CD4-positive, alpha-beta T cell (primary cell): Measurements from ENCODE around the gene INPP4B. TPM values are rescaled to one million over a fixed set of nuclear protein-coding genes. Genes with fewer than 3 reads are reported as not detected.
"Not testable (repeated sequence)": the region's sequence is repeated elsewhere in the genome, so short reads cannot be mapped to it uniquely, and the experiment has no call there.

ENCODE experiments used
- ATAC-seq: fragments of 200-7000 bp; cut with Tn5 transposase; one replicate; pipeline ENCODE4 v1.10.0; 2022; ENCODE audit warnings: mild to moderate bottlenecking; ENCODE audit not compliant: poor library complexity
- CTCF ChIA-PET: fragments of 350-600 bp; sonication (Branson Sonifier 250); formaldehyde crosslinking; loops from one replicate; lab custom pipeline; 2021; ENCODE audit warnings: antibody characterized with exemption, inconsistent platforms; lab: Charles Lee
- POLR2A ChIA-PET: fragments of 350-600 bp; sonication (Branson Sonifier 250); formaldehyde crosslinking; loops from one replicate; lab custom pipeline; 2021; ENCODE audit warnings: antibody characterized with exemption, inconsistent platforms; lab: Charles Lee
- DNase-seq, 14 experiments: peaks; one replicate each; pipeline ENCODE4 v3.0.0-alpha.2; 2013 to 2020; ENCODE audit warnings: mixed read lengths in 2 of 14
- H3K27ac ChIP-seq, 2 donors: one replicate each; pipeline versions ENCODE4 v1.5.1 to v1.7.0; 2013; ENCODE audit warnings: low read length in 2 of 2, low read depth in 1 of 2, mild to moderate bottlenecking in 1 of 2
- H3K27me3 ChIP-seq, 2 experiments: 1 replicate in 1 of 2; 2 replicates in 1 of 2; pipeline versions ENCODE4 v1.6.1 to v1.7.0; 2013; ENCODE audit warnings: low read length in 2 of 2, control low read depth in 1 of 2, mild to moderate bottlenecking in 1 of 2, moderate library complexity in 1 of 2; ENCODE audit not compliant: insufficient read depth in 2 of 2, control insufficient read depth in 1 of 2
- H3K36me3 ChIP-seq: one replicate; pipeline ENCODE4 v1.6.1; 2013; ENCODE audit warnings: low read length, control low read depth; ENCODE audit not compliant: insufficient read depth
- H3K4me1 ChIP-seq: one replicate; pipeline ENCODE4 v1.6.1; 2013; ENCODE audit warnings: low read length, control low read depth; ENCODE audit not compliant: insufficient read depth
- H3K4me3 ChIP-seq: one replicate; pipeline ENCODE4 v1.5.1; 2013; ENCODE audit warnings: mild to moderate bottlenecking, low read length, moderate library complexity
- H3K9me3 ChIP-seq, 2 experiments: 1 replicate in 1 of 2; 2 replicates in 1 of 2; pipeline versions ENCODE4 v1.6.1 to v1.7.0; 2013; ENCODE audit warnings: low read length in 2 of 2, mild to moderate bottlenecking in 2 of 2, control low read depth in 1 of 2, moderate library complexity in 1 of 2; ENCODE audit not compliant: control insufficient read depth in 1 of 2, insufficient read depth in 1 of 2
- H3K27ac Mint-ChIP-seq: one replicate; pipeline ENCODE4 v1.8.0; 2020; ENCODE audit warnings: mixed read lengths
- H3K27me3 Mint-ChIP-seq: one replicate; pipeline ENCODE4 v1.8.0; 2021; ENCODE audit warnings: mixed read lengths
- H3K36me3 Mint-ChIP-seq: one replicate; pipeline ENCODE4 v1.8.0; 2021; ENCODE audit warnings: low read depth, mixed read lengths
- H3K4me1 Mint-ChIP-seq: one replicate; pipeline ENCODE4 v1.8.0; 2021; ENCODE audit warnings: low read depth, mixed read lengths
- H3K4me3 Mint-ChIP-seq: one replicate; pipeline ENCODE4 v1.8.0; 2020; ENCODE audit warnings: mild to moderate bottlenecking, mixed read lengths
- H3K9me3 Mint-ChIP-seq: one replicate; pipeline ENCODE4 v1.8.0; 2020; ENCODE audit warnings: mixed read lengths
- intact Hi-C, 2 experiments: fragments of 100-400 bp; cut with DNase I in 1 of 2; cut with micrococcal nuclease in 1 of 2; formaldehyde crosslinking; loops; one replicate each; pipeline versions ENCODE4 v1.15.1 to v1.9.0; 2023 to 2025; cut with DNase I, micrococcal nuclease
- total RNA-seq, 174 experiments: library from RNA in 2 of 174; stranded (reverse) in 2 of 174; gene quantifications; one replicate each; pipeline ENCODE4 v1.2.3 and lab custom pipeline; 2021 to 2026
- TF ChIP-seq, protein P1 (sequence below): fragments of 200-600 bp; IDR thresholded peaks from one replicate; pipeline ENCODE4 v1.8.0; 2022; ENCODE audit warnings: antibody characterized with exemption, mild to moderate bottlenecking

The INPP4B gene
- total RNA-seq, 2 experiments from 2014 or later, result 50.7 to 53.8 TPM

DNA sequence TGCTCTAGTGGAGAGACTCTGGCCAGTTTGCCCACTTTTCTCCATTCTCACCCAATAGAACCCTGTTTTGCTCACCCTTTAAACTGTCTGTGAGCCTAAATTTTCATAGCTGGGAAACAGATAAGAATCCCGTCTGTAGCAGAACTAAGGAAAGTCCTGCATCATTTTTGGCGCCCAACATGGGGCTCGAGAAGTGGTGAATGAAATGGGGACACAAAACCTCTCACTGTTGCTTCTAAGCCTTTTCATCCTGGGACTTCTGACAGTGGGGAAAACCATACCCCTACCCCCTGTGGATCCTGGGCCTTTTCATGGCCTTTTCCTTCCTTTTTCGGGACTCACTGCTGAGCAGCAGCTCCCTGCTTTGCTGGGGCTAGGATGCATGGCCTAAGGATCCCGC is 189.9 kb downstream of the INPP4B start:
- Mint-ChIP-seq H3K4me3 (no peak overlapping the region), H3K36me3 (peaks cover 87% of the 10 kb centered on the region)
- H3K4me3 ChIP-seq, result no peak overlapping the region

DNA sequence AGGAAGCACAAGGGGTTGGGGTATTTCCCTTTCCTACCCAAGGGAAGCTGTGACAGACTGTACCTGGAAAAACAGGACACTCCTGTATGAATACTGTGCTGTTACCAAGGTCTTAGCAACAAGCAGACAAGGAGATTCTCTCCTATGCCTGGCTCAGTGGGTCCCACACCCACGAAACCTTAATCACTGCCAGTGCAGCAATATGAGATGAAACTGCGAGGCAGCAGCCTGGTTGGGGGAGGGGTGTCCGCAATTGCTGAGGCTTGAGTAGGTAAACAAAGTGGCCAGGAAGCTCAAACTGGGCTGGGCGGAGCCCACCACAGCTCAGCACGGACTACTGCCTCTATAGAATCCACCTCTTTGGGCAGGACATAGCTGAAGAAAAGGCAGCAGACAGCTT is 197.7 kb downstream of the INPP4B start:
- CTCF ChIA-PET, result no interaction called here
- H3K36me3 ChIP-seq, result no peaks in the 10 kb centered on the region
- intact Hi-C loops, result no loop called here
- H3K4me3 ChIP-seq, result no peak overlapping the region
- H3K9me3 ChIP-seq, result peaks cover 11 to 56% of the 10 kb centered on the region in 2 experiments
- Mint-ChIP-seq H3K27me3 (no peaks in the 10 kb centered on the region), H3K27ac (no peak overlapping the region), H3K4me1 (peaks cover 29% of the 10 kb centered on the region), H3K4me3 (no peak overlapping the region), H3K36me3 (peaks cover 80% of the 10 kb centered on the region), H3K9me3 (peaks cover 17% of the 10 kb centered on the region)
- no peaks in the 10 kb centered on the region for H3K27me3 ChIP-seq
- TF ChIP-seq, protein P1, sequence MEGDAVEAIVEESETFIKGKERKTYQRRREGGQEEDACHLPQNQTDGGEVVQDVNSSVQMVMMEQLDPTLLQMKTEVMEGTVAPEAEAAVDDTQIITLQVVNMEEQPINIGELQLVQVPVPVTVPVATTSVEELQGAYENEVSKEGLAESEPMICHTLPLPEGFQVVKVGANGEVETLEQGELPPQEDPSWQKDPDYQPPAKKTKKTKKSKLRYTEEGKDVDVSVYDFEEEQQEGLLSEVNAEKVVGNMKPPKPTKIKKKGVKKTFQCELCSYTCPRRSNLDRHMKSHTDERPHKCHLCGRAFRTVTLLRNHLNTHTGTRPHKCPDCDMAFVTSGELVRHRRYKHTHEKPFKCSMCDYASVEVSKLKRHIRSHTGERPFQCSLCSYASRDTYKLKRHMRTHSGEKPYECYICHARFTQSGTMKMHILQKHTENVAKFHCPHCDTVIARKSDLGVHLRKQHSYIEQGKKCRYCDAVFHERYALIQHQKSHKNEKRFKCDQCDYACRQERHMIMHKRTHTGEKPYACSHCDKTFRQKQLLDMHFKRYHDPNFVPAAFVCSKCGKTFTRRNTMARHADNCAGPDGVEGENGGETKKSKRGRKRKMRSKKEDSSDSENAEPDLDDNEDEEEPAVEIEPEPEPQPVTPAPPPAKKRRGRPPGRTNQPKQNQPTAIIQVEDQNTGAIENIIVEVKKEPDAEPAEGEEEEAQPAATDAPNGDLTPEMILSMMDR, result no peak
- POLR2A ChIA-PET, result interaction anchor here (1.2 kb wide), 1 partner anchor 55 kb away, joined by 5 read pairs; no protein-coding TSS in a partner anchor
- no peak overlapping the region for H3K27ac ChIP-seq
- peaks cover 2% of the 10 kb centered on the region for H3K4me1 ChIP-seq
- DNase-seq (no peak), ATAC-seq (no peak)

More for the DNA sequence above, 189.9 kb downstream of the INPP4B start:
- Histone ChIP-seq H3K27ac (no peak overlapping the region), H3K27me3 (no peaks in the 10 kb centered on the region), H3K9me3 (peaks cover 24 to 74% of the 10 kb centered on the region in 2 experiments), H3K4me1 (no peaks in the 10 kb centered on the region), H3K36me3 (peaks cover 4% of the 10 kb centered on the region)
- H3K9me3 Mint-ChIP-seq, result peaks cover 5% of the 10 kb centered on the region
- DNase-seq (peak in 10 of 14 experiments; percentile 1 to 31 (median 8)), ATAC-seq (no peak)
- TF ChIP-seq, protein P1, result no peak
- no peaks in the 10 kb centered on the region for H3K27me3 Mint-ChIP-seq
- ChIA-PET POLR2A (no interaction called here), CTCF (no interaction called here)
- H3K4me1 Mint-ChIP-seq, result no peaks in the 10 kb centered on the region
- no peak overlapping the region for H3K27ac Mint-ChIP-seq
- intact Hi-C loops, result loop anchor here in 1 of 2 experiments (5.0 kb wide), 2 partner anchors 49 to 51 kb away; no protein-coding TSS in a partner anchor

DNA sequence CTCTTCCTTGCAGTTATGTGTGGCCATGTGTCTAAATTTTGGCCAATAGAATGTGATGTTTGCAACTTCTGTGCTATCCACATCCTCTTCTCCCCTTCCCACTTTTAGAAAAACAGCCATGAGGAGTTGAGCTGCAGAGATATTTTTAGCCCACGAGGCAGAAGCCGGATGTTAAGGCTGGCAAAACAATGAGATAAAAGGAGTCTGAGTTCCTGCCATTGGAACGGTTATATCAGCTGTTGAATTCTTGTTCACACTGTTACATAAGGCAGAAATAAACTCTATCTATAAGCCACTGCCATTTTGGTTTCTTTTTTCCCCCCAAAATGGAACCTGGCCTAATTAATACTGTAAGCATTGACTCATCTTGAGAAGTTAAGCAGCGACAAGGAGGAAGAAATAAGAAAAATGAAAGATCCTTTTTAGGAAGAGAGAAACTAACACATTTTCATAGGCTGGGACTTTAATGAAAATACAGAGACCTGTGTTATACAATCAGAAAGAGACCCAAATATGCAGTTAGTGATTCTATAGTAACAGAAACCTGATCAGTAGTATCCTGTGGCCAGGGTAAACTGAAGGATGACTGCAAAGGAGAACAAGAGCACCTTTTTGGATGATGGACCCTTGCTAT is 200.5 kb downstream of the INPP4B start:
- intact Hi-C loops, result no loop called here
- peaks cover 2% of the 10 kb centered on the region for H3K4me1 ChIP-seq
- H3K27me3 ChIP-seq, result no peaks in the 10 kb centered on the region
- peaks cover 11 to 39% of the 10 kb centered on the region in 2 experiments for H3K9me3 ChIP-seq
- Mint-ChIP-seq H3K9me3 (peaks cover 17% of the 10 kb centered on the region), H3K36me3 (peaks cover 74% of the 10 kb centered on the region), H3K27me3 (no peaks in the 10 kb centered on the region), H3K4me3 (peak overlapping the region; percentile 67), H3K27ac (peak overlapping the region; percentile 76), H3K4me1 (peaks cover 29% of the 10 kb centered on the region)
- TF ChIP-seq, protein P1, result no peak
- no peak overlapping the region for H3K4me3 ChIP-seq
- no peak overlapping the region for H3K27ac ChIP-seq
- DNase-seq (peak in 3 of 14 experiments; percentile 4 to 57 (median 9)), ATAC-seq (peak; percentile 46)
- ChIA-PET POLR2A (interaction anchor here (1.1 to 1.5 kb wide), 5 partner anchors 33 to 237 kb away, joined by 3 to 6 read pairs (median 4); no protein-coding TSS in a partner anchor), CTCF (no interaction called here)
- no peaks in the 10 kb centered on the region for H3K36me3 ChIP-seq

DNA sequence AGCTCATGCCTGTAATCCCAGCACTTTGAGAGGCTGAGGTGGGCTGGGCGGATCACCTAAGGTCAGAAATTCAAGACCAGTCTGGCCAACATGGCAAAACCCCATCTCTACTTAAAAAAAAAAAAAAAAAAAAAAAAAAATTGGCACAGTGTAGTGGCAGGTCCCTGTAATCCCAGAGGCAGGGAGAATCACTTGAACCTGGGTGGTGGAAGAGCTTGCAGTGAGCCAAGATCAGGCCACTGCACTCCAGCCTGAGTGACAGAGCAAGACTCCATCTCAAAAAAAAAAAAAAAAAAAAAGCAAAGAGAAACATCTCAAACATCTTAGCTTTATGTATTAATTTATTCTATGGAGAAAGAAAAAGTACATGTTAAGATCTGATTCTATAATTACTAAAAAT is 201.5 kb downstream of the INPP4B start:
- H3K36me3 ChIP-seq, DNase-seq, ATAC-seq, H3K4me3 ChIP-seq, H3K27me3 Mint-ChIP-seq, intact Hi-C loops, CTCF ChIA-PET, H3K27me3 ChIP-seq, H3K4me1 ChIP-seq, H3K27ac ChIP-seq, H3K4me3 Mint-ChIP-seq: not testable (repeated sequence)
- peaks cover 11 to 38% of the 10 kb centered on the region in 2 experiments for H3K9me3 ChIP-seq
- peaks cover 65% of the 10 kb centered on the region for H3K36me3 Mint-ChIP-seq
- POLR2A ChIA-PET, result interaction anchor here (0.6 to 2.1 kb wide), 5 partner anchors 59 to 236 kb away, joined by 3 to 7 read pairs (median 4); no protein-coding TSS in a partner anchor
- peaks cover 11% of the 10 kb centered on the region for H3K9me3 Mint-ChIP-seq
- peak overlapping the region; percentile 76 for H3K27ac Mint-ChIP-seq
- peaks cover 29% of the 10 kb centered on the region for H3K4me1 Mint-ChIP-seq
